ENCODE measurements around the gene CLEC5A.
A peak's percentile ranks its signal among the peaks of the same experiment; 100 is the strongest.
"Not testable (repeated sequence)": the region's sequence is repeated elsewhere in the genome, so short reads cannot be mapped to it uniquely, and the experiment has no call there.

The CLEC5A gene

DNA sequence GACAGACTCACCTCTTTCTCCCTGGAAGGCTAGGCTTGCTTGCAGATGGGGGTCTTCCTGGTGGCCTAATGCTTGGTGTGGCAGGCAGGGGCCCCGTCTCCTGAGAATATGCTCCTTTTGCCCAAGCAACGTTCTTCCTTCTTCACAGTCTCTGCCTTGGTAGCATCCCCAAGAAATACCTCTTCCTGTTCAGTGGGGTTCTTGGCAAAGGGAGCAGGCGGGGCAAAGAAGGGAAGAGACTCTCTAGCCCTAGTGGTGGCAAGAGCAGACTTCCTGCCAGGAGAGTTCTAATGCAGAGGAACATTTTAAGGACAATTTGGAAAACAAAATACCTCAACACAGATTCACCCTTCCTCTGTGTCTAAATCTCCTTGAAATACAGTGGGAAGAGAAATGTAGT is at the start of gene CLEC5A:
Gene CLEC5A, minus strand, starts transcription at position 179 of the 400 bp plus-strand sequence. CDS start 682 bp downstream, outside the sequence.
- DNase-seq: no peak

DNA sequence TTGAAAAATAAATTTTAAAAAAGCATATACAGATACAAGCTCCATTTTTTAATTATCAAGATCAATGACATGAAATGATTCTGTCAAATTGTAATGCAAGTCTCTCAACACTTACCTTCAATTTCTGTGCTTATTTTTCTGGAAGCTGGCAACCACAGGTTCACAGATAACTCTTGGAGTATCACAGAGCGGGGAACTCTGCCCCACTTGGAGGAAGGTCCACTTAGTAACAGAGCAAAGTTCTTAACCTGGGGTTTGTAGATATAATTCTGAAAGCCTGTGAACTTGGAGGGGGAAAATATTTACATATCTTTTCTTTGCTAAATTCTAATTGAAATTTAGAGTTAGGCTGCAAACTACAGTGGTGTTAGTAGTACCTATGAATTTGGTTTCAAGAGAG is 46.6 kb upstream of the CLEC5A start:
- no peak for DNase-seq

DNA sequence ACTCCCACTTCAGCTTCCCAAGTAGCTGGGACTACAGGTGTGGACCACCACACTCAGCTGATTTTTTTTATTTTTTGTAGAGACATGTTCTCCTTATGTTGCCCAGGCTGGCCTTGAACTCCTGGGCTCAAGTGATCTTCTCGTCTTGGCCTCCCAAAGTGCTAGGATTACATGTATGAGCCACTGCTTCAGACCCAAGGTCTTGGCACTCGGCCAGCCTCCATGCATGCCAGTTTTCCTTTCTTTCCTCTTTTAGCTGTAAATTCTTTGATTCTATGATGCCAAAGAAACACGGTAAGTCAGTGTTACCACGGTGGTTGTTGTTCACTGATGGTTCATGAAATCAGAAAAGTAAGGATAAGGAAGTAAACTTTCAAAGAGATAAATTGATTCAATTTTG is 45.9 kb upstream of the CLEC5A start:
- DNase-seq: no peak

DNA sequence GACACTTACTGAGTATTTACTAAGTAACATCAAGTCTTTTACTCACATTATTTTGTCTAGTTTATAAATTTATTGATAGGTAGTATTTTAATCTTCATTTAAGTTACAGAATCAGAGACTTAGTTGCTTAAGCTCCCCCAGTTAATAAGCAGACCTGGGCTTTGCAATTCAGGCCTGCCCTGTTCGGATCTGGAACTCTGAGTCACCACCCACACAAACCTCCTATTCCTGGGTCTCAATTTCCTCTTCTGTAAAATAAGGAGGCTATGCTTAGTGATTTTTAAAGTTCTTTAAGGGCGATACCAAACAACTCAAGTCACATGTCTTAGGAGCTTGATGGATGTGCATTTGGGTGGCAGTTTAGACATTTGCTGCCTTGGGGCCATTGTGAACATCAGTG is 45.4 kb upstream of the CLEC5A start:
- DNase-seq: no peak

DNA sequence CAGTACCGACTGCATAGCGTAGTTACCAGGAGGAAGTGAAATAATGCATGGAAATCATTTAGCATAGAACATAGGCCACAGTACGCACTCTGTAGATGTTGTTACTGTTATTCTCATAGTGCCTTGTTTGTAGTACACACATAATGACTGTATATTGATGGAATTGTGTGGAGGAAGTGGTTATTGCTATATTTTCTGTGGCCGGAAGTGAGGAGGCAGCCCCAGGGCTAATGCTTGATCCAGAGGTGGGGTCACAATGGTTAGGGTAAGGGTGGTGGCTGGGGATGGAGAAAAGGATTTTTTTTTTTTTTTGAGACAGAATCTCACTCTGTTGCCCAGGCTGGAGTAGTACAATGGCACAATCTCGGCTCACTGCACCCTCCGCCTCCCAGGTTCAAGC is 44.4 kb upstream of the CLEC5A start:
- DNase-seq: no peak

DNA sequence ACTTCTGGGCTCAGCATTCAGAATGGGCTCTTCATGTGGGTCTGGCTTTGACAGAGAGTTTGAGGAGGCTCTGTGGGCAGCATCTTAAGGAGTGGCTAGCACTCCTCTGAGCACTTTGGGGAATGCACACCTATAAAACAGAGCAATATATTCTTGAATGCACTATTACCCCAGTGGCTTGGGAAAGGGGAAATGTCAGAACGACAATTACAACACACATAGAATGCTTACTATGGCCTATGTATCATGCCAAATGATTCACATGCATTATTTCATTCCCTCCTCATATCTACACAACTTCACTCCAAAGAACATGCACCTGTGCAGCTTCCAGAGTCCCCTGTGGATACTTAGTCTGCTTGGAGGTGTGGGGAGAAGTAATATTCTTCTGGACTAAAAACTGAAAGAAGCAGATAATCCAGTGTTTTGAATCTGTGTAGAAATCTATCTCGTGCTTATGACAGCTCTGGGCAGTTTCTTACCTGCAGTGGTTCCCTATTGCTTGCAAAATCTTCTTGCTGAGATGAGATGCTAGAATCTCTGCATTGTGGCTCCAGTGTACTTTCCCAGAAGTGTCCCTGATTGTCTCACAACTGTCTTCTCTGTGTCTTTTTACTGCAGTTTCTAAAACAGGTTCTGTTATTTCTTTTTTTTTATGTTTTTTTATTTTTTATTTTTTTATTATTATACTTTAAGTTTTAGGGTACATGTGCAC is 43.4 kb upstream of the CLEC5A start:
- no peak for DNase-seq

DNA sequence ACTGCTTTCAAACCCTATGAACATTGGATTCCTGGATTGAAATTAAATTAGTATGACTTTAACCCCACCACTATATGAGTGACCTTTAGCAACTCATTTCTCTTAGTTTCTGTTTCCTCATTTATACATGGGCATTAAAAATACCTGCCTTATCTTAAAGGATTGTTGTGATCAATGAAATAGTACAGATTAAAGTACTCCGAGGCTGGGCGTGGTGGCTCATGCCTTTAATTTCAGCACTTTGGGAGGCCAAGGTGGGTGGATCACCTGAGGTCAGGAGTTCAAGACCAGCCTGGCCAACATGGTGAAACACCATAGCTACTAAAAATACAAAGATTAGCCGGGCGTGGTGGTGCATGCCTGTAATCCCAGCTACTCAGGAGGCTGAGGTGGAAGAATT is 41.0 kb upstream of the CLEC5A start:
- not testable (repeated sequence) for DNase-seq

DNA sequence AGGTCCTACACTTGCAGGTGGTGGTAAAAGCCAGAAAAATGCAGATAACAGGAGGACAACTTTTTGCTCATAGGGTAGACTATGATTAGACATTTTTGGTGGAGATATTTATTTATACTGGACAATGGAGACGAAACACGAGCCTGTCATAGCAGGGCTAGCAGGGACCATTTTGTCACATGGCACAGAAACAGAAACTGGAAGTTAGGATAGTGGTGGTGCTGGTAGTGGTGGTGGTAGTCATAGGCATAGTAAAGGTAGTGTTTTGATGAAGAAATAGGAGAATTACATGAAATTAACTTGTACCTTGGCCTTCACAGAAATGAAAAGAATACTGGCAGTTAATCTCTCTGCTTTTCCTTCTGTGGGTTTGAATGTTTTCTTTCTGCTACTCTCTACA is 40.1 kb upstream of the CLEC5A start:
- no peak for DNase-seq

DNA sequence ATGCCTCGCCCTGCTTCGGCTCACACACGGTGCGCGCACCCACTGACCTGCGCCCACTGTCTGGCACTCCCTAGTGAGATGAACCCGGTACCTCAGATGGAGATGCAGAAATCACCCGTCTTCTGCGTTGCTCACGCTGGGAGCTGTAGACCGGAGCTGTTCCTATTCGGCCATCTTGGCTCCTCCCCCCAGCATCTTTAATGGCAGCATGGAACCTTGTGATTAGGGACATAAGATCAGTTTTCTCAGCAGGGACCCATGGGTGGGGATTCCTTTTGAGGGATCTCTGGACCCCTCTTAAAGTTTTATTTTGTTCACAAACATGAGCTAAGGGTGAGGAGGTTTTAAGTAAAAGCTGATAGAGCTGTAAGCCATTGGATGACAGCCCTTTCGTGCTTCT is 39.2 kb upstream of the CLEC5A start:
- not testable (repeated sequence) for DNase-seq

DNA sequence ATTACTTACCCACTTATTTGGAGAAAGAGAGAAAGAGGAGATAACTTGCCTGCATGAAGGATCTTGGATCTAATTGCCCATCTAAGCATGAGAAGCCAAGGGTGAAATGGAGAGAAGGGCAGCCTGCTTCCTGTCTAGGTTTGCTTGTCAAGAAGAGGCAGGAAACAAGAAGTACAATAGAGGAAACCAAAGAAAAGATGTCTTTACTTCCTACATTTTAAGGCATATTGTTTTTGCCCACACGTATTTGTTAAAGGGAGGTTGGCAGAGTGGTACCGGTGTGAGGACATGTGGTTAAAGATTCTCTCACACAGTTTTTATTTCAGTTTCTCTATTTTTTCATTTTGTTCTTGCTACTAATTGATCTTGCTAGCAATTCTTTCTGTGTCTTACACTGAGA is 32.8 kb upstream of the CLEC5A start:
- no peak for DNase-seq

DNA sequence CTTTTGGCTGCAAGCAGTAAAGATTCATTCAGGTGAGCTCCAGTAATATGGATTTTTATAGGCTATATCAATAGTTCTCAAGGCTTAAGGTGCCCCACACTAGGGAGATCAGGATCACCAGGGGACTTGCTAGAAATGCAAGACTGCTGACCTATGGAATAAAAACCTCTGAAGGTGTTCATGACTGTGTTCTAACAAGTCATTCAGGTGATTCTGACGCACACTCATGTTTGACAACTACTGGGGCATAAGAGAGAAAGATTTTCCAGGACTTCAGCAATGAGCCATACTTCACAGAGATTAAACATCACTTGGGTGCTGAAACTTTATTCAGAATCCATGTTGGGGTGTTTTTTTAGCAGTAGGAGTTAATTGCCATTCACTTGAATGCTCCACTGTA is 31.6 kb upstream of the CLEC5A start:
- no peak for DNase-seq

DNA sequence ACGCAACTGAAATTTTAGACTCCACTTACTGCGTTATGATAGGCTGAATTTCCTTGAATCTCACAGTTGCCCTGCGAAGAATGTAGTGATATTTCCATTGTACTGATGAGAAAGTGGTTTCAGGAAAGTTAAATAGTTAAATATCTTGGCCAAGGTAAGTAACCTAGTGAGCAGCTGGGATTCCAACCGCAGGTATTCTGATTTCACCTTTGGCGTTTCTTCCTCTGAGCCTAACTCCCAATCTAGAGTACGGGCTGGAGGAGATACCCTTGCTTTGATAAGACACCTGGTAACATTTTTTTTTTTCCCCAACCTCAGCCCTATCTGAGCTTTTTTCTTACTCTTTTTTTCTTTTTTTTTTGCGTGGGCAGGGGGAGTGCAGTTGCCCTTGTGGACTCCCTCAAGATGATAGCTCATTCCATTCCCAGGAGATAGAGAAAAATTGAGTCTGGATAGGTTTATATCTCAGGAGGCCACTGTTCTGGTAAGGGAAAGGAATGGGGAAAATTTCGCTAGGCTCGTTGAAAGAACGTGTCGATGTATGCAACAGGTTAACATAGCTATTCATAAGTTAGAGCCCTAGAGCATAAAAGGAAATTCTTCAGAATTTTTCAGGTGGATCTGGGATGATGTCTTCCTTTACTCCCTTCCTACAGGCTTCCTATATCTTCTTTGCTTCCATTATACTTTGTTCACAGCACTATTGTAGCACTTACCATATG is 29.9 kb upstream of the CLEC5A start:
- DNase-seq: no peak

DNA sequence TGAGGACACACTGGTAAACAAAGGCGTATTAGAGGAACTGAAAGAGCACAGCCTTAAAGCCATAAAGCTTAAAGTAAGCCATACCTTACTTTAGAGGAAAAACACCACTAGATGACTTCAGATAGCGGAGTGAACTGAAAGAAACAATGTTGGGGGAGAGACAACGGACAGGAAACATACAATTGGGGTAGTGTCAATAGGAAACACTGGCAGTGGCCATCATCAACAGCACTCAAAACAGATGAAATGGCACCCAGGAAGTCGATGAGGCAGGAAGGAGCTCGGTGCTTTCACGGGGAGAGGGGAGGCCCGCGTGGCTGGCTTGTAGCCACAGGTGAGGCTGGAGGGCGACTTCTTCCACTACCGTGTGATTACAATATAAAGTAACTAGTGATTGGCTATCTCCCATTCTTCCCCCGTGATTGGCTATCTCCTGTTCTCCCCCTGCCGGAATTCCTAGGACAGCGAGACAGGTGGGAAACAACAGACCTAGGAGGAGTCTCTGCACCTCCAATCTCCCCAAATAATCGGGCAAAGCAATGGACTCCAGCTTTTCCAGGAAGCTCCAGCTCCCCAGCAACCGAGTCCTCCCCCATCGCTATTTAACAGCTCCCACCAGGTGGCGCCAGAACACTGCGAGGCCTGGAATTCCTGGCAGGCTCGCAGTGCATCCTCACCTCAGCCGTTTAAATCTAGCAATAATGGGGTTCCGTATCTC is 29.2 kb upstream of the CLEC5A start:
- peak; percentile 73 for DNase-seq

DNA sequence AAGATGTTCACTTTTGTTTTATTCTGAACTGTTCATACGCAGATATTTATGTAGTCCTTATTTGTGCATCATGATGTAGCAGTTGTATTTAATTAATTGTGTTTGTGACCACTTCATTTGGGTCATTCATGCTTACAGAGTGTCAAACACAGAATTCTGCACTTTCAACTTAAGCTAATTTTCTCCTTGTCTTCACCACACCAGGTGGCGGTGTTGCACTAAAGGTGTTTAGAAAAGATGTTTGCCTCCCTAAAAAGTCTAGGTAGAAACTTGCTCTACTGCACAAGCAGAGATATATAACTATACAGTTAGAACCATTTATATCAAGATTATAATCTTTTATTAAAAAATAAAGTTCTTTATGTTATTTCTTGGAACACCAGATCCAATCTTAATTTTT is 28.1 kb upstream of the CLEC5A start:
- peak; percentile 10 for DNase-seq

DNA sequence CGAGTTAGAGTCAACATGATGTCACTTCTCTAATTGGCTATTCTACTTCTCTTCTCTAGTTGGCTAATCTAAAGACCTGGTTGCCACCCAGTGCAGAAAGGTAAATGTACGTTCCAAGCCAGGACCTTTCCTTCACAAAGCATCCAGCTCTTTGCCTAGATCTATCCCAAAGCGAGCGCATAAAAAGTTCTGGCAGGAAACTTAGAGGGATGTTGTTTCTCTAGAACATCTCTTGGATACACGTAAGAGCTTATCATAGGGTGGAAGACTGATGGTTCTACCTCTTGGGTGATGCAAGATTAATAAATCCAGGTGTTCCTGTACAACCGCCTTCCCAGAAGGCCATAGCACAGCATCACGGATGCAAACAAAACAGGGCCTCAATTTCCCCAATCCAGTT is 26.9 kb upstream of the CLEC5A start, which contains the start of gene TAS2R38:
Gene TAS2R38, minus strand, starts transcription at position 101 of the 400 bp plus-strand sequence. Its CDS starts 84 bp downstream, at position 17.
- no peak for DNase-seq

DNA sequence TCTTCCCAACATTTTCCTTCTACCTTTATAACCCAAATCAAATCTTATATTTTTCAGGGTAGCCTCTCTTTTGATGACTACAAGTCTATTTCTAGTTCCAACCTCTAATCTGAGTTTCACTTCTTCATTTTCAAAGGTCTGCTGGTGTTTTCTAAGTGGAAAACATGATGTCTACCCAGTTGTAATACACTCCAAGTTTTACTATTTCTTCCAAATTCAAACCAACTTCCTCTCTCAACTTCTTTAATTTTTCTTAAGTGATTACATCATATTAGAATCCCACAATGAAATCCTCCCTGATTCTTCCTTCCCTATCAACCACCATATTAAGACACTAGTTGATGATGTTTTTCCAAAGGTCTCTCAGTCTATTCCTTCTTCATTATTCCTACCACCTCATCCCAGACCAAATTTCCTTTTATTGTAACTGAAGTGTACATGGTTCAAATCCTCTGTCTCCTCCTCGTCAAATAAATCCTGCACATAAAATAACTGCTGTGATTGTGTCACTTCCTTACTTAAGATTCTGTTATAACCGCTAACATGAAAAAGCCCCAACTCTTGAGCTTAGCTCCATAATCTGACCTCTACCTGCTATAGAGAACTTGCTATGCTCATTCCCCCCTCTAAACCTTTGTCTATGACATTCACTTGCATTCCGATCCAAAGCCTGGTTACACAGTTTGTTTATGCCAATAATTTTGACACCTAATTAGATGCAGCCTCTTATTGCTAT is 14.1 kb upstream of the CLEC5A start:
- no peak for DNase-seq

DNA sequence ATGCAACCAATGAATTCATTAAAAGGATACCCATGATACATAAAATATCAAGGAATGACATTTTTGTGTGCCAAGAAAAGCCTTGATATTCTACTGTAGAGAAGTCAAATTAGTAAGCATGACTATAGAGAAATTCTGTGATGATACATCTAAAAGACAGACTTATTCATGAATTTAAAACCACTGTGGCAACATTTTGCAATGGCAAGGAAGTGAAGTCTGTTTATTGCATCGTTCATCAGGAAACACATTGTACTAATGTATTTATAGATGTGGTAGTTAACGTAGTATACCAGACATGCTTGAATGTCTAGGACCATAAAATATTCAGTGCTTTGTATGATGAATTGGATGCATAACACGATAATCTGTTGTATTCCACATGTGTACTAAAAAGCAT is 9.3 kb upstream of the CLEC5A start:
- no peak for DNase-seq

DNA sequence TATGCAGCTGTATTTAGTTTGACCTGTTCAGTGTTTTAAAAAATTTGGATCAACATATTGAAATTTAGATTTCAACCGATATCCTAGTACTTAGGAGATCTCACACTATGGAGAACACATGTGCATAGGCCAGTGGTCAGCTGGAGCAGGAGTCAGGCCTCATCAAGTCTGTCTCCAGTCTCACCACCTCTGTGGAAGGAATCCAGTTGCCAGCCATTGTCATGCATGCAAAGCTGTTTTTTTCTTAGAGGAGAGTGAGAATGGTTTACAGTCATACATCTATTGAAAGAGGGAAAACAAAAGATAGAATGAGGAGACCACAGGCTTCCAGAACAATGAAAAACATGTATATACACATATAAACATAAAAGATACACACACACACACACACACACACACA is 7.6 kb upstream of the CLEC5A start:
- no peak for DNase-seq

DNA sequence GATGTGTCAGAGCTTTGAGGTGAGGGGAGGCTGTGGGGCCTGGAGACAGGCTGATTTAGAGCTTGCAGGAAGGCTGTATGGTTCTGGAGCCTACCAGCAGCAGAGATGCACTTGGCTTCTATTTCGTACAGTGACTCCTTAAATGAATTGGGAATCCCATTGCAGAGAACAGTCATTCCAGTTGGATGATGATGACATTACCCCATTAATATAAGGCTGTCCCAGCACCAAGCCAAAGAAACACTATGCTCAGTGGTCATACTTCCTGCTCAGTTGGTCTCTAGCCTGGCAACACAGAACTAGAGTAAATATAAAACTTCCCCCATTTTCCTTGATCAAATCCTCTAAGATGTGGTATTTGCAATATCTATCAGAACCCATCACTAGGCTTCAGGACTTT is 5.7 kb upstream of the CLEC5A start:
- DNase-seq: no peak

DNA sequence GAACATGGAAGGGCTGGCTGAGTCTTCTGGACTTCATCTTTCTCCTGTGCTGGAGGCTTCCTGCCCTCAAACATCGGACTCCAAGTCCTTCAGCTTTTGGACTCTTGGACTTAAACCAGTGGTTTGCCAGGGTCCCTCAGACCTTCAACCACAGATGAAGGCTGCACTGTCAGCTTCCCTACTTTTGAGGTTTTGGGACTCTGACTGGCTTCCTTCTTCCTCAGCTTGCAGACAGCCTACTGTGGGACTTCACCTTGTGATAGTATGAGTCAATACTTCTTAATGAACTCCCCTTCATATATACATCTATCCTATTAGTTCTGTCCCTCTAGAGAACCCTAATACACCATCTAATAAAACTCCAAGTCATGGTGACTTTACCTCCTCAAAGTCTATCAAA is 4.0 kb upstream of the CLEC5A start:
- no peak for DNase-seq

DNA sequence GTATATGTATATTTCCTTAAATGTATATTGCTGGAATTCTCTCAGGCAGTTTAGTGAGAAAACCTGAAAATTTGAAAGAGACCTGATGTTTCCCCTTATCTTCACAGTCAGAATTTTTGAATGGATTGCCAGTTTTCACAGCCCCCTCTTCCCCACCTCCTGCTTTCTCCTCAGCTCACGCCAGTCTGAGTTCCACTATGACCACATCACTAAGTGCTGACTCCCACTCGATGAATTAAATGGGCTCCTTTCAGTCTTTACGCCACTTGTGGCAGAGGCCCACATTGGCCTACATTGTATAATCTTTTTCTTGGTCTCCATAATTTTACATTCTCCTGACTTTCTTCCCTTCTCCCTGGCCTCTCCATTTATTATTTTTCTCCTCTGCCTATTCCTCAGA is 3.1 kb upstream of the CLEC5A start:
- DNase-seq: no peak

DNA sequence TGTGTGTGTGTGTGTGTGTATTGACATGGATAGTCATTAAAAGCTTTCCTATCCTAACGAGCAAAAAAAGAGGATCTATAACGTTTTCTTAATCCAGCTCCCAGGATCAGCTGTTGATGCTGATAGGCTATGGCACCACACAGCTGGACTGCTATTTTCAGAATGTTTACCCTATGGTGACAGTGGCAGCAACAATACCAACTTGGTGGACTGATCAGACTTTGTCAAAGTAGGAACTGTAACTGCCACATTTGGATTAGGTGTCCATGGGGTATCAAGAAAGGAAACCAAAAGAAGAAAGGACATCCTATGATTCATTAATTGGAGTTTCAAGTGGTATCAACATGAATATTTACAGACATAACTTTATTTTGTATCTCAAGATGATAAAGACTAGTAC is 2.7 kb upstream of the CLEC5A start:
- no peak for DNase-seq

DNA sequence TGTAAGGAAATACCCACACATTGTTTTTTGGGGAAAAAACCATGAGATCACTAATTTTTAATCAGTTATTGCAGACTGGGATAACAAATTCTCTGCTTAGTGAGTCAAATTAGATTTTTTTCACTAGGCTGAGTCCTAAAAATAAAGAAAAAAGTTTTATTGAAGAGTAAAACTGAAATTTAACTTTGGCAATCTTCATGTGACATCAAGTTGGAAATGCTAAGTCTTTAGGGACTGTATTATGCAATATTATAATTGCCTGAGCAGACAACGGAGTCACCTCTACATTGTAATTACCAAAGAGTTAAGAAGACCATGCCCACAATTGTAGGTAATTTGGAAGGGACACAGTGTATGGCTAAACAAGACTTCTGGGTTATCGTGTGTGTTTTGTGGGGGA is 2.2 kb upstream of the CLEC5A start:
- DNase-seq: no peak
